ENCODE measurements around the gene HRH2.
"Not testable (repeated sequence)": the region's sequence is repeated elsewhere in the genome, so short reads cannot be mapped to it uniquely, and the experiment has no call there.

HRH2 gene

GRCh38 chr5:175657593-175658271 is at the start of gene HRH2:
HRH2 (plus strand) TSS chr5:175658071; CDS start chr5:175683234, 25,163 bp downstream.
- DNase-seq (ENCODE audit: low read depth) = no peak

GRCh38 chr5:175609526-175609925 is 48.3 kb upstream of the HRH2 start:
- no peak for DNase-seq (ENCODE audit: low read depth)

DNA sequence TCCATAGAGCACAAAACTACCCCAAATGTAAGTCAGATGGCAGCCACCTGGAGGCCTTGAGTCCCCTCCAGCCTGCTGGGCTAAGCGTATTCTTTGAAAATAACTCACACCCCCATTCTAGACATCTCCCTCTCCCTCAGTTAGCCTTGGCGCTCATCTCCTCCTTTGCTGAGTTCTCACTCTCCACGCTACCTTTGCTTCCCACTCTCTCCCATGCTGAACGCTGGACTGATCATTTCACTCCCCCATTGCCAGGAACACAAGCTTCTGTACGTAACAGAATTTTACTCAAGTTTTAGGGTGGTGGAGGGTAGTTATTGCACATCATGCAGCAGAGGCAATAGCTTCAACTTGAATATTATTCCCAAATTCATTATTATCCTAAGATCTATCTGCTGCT is 47.5 kb upstream of the HRH2 start:
- DNase-seq (ENCODE audit: low read depth) = no peak

GRCh38 chr5:175610898-175611297 is 47.0 kb upstream of the HRH2 start:
- no peak for DNase-seq (ENCODE audit: low read depth)

DNA sequence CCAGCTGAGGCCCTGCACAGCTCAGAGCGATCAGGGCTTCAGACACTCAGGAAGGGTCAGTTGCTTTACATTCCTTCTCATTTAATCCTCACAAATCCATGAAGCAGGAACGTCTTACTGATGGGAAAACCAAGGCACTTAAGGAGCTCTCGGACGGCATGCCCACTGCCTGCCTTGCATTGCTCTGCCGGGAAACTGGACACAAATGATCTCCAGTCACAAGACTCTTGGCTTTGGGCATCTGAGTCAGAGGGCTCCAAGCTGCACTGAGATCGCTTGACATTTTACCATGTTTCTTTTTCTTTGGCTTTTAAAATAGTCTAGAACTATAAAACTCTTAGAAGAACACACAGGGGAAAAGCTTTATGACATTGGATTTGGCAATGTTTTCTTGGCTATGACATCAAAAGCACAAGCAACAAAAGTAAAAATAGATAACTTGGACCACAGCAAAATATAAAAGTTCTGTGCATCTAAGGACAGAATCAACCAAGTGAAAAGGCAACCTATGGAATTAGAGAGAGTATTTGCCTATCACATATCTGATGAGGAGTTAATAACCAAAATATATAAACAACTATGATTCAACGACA is 43.6 kb upstream of the HRH2 start:
- no peak for DNase-seq (ENCODE audit: low read depth)

- no peak for DNase-seq (ENCODE audit: low read depth)
These were observed 43.0 kb upstream of the HRH2 start for GRCh38 chr5:175614861-175615260.

- DNase-seq (ENCODE audit: low read depth) = no peak
These were observed 41.8 kb upstream of the HRH2 start for GRCh38 chr5:175616083-175616482.

GRCh38 chr5:175616527-175616926 is 41.3 kb upstream of the HRH2 start:
- DNase-seq (ENCODE audit: low read depth) = not testable (repeated sequence)

GRCh38 chr5:175617447-175617846 is 40.4 kb upstream of the HRH2 start:
- no peak for DNase-seq (ENCODE audit: low read depth)

GRCh38 chr5:175620527-175620926 is 37.3 kb upstream of the HRH2 start:
- DNase-seq (ENCODE audit: low read depth) = no peak

DNA sequence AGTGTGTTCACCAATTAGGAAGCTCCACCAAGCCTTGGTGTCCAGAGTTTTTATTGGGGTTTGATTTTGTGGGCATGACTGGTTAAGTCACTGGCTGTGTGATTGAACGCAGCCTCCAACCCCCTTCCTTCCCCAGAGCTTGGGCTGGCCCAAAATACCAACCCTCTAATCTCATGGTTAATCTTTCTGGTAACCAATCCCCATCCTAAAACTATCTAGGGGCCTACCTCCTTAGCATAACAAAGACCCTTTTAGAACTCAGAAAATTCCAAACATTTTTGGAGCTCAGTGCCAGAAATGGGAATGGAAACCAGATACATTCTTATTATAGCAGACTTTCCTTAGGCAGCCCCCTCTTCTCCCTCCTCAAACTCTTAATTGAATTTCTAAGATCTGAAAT is 35.9 kb upstream of the HRH2 start:
- DNase-seq (ENCODE audit: low read depth) = no peak

GRCh38 chr5:175623088-175623487 is 34.8 kb upstream of the HRH2 start:
- no peak for DNase-seq (ENCODE audit: low read depth)

GRCh38 chr5:175624316-175624715 is 33.6 kb upstream of the HRH2 start:
- DNase-seq (ENCODE audit: low read depth) = no peak

GRCh38 chr5:175627005-175627404 is 30.9 kb upstream of the HRH2 start:
- no peak for DNase-seq (ENCODE audit: low read depth)

DNA sequence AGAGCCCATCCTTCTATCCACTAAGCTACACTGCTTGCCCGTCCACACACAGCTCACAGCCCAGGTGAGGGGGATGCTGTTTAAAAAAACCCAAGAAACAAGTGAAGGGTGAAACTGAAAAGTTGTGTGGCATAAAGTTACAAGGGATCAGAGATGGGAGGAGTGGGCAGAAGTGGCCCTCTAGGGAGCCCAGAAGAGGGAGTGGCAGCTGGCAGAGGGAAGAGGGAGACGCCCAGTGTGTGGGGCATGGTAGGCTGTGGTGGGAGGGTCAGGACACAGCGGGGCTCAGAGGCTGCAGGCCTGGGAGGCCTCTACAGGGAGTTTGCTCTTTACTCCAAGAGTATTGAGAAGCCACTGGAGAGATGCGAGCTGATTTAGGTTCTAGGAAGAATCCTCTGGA is 30.1 kb upstream of the HRH2 start:
- no peak for DNase-seq (ENCODE audit: low read depth)

GRCh38 chr5:175628668-175629067 is 29.2 kb upstream of the HRH2 start:
- no peak for DNase-seq (ENCODE audit: low read depth)

DNA sequence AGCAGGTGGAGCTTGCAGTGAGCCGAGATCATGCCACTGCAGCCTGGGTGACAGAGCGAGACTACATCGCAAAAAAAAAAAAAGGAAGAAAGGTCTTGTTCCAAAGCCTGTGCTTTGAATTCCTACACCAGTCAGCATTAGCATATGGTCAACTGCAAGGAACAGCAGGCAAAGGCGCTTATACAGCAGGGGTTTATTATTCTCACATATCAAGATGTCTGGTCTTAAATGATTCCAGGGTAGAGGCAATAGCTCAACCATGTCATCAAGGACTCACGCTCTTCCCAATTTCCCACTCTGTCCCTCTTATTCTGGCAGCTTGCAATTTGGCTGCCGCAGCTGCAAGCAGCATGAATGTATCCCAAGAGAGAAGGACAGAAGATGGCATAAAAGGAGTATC is 28.6 kb upstream of the HRH2 start:
- DNase-seq (ENCODE audit: low read depth) = no peak

GRCh38 chr5:175629793-175630192 is 28.1 kb upstream of the HRH2 start:
- no peak for DNase-seq (ENCODE audit: low read depth)

GRCh38 chr5:175635854-175636584 is 21.9 kb upstream of the HRH2 start:
- DNase-seq (ENCODE audit: low read depth) = no peak

GRCh38 chr5:175638305-175638704 is 19.6 kb upstream of the HRH2 start:
- DNase-seq (ENCODE audit: low read depth) = no peak

- no peak for DNase-seq (ENCODE audit: low read depth)
These were observed 17.6 kb upstream of the HRH2 start for GRCh38 chr5:175640106-175640775.

DNA sequence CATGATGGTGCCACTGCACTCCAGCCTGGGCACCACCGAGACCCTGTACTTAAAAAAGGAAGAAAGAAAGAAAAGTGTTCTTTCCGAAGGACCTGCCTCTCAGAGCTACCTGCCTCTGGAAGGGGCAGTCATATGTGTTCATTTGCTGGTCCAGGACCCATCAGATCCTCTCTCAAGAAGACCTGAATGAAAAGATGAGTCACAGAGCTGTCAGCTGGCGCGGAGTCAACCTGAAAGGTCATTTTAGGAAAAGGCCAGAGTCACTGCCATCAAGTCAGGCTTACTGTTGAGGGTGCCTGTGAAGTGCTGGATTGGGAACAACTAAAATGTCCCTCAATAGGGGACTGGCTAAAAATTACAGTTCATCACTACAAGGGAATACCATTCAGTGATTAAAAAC is 14.9 kb upstream of the HRH2 start:
- DNase-seq (ENCODE audit: low read depth) = no peak

GRCh38 chr5:175646251-175646650 is 11.6 kb upstream of the HRH2 start:
- DNase-seq (ENCODE audit: low read depth) = no peak
